GM12878 (cell line): Measurements from ENCODE around the gene CD72. TPM values are rescaled to one million over a fixed set of nuclear protein-coding genes. Genes with fewer than 3 reads are reported as not detected.

Source experiments
- ATAC-seq: fragments of 200-7000 bp; cut with Tn5 transposase; 3 replicates; pipeline ENCODE4 v1.9.1; 2020; ENCODE audit warnings: mild to moderate bottlenecking, moderate library complexity
- BruUV-seq: library from RNA; stranded (reverse); fragments of 400-500 nt; replicated peaks from 2 replicates; lab custom pipeline; 2021; lab: Mats Ljungman, UMichigan
- CTCF ChIA-PET: fragments of 300-600 bp; sonication (Branson Sonifier 250); formaldehyde crosslinking; extraction: SDS; loops from one replicate; lab custom pipeline; 2021; ENCODE audit warnings: inconsistent platforms; lab: Yijun Ruan, JAX
- POLR2A ChIA-PET: fragments of 350-600 bp; formaldehyde crosslinking; extraction: SDS; loops from one replicate; lab custom pipeline; 2021; ENCODE audit warnings: inconsistent platforms; lab: Charles Lee
- RAD21 ChIA-PET: fragments of 300-600 bp; sonication (Branson Sonifier 250); formaldehyde crosslinking; loops from one replicate; lab custom pipeline; 2023; ENCODE audit warnings: antibody characterized with exemption; ENCODE audit not compliant: unreplicated experiment; lab: Charles Lee
- SMC1A ChIA-PET: fragments of 300-600 bp; sonication (Branson Sonifier 250); formaldehyde crosslinking; loops from one replicate; lab custom pipeline; 2023; ENCODE audit not compliant: unreplicated experiment, uncharacterized antibody; lab: Charles Lee
- DNase-seq: peaks from one replicate; pipeline ENCODE4 v3.0.0-alpha.2; 2011; ENCODE audit warnings: low read depth, low spot score
- FAIRE-seq: peaks from 3 replicates; lab custom pipeline; 2011; peaks lifted over from hg19 to GRCh38; lab: Jason Lieb, UNC
- H2AFZ ChIP-seq: 2 replicates; pipeline ENCODE4 v1.6.0; 2011; ENCODE audit warnings: low read depth, low read length, control low read depth; ENCODE audit not compliant: control insufficient read depth
- H3K27ac ChIP-seq: 2 replicates; pipeline ENCODE4 v1.5.1; 2011; ENCODE audit warnings: control low read depth; ENCODE audit not compliant: control insufficient read depth, insufficient read depth
- H3K27me3 ChIP-seq, 2 experiments: replicated peaks in 1 of 2; 2 replicates each; pipeline versions ENCODE4 v1.6.0 to v1.6.1; 2011; ENCODE audit warnings: low read length in 1 of 2; ENCODE audit not compliant: control insufficient read depth in 2 of 2, insufficient read depth in 2 of 2
- H3K36me3 ChIP-seq, 2 experiments: 2 replicates each; pipeline ENCODE4 v1.5.1; 2011; ENCODE audit warnings: low read length in 1 of 2; ENCODE audit not compliant: control insufficient read depth in 2 of 2, insufficient read depth in 2 of 2
- H3K4me1 ChIP-seq: 2 replicates; pipeline ENCODE4 v1.6.1; 2011; ENCODE audit warnings: mild to moderate bottlenecking, low read length, moderate library complexity, mixed read lengths; ENCODE audit not compliant: control insufficient read depth, insufficient read depth
- H3K4me2 ChIP-seq: 2 replicates; pipeline ENCODE4 v1.6.0; 2011; ENCODE audit warnings: control low read depth; ENCODE audit not compliant: control insufficient read depth, insufficient read depth
- H3K4me3 ChIP-seq: fragments of 200-600 bp; sonication (generic); 2 replicates; pipeline ENCODE4 v1.5.1; 2016
- H3K79me2 ChIP-seq: 2 replicates; pipeline ENCODE4 v1.6.0; 2011; ENCODE audit warnings: low read length; ENCODE audit not compliant: control insufficient read depth, insufficient read depth
- H3K9ac ChIP-seq: 2 replicates; pipeline ENCODE4 v1.8.0; 2011; ENCODE audit warnings: low read length, control low read depth, mixed read lengths; ENCODE audit not compliant: control insufficient read depth, insufficient read depth
- H3K9me3 ChIP-seq: replicated peaks from 3 replicates; pipeline ENCODE4 v1.5.1; 2011; ENCODE audit warnings: mild to moderate bottlenecking, low read length; ENCODE audit not compliant: control insufficient read depth, insufficient read depth
- H4K20me1 ChIP-seq: 2 replicates; pipeline ENCODE4 v1.6.0; 2011; ENCODE audit not compliant: control insufficient read depth, insufficient read depth
- KAT2A ChIP-seq: conservative IDR thresholded peaks from 2 replicates; pipeline ENCODE4 v1.6.1; 2011; ENCODE audit warnings: low read depth, low read length; ENCODE audit not compliant: control insufficient read depth
- KDM1A ChIP-seq: fragments of 200-600 bp; sonication (generic); IDR thresholded peaks from 2 replicates; pipeline ENCODE4 v1.6.1; 2016; ENCODE audit warnings: borderline replicate concordance
- NFYA ChIP-seq: IDR thresholded peaks from 2 replicates; pipeline ENCODE4 v1.6.1; 2011; ENCODE audit warnings: low read depth, mild to moderate bottlenecking, low read length, improper control_type of control experiment, borderline replicate concordance
- NR2C1 ChIP-seq: fragments of 450-650 bp; IDR thresholded peaks from 2 replicates; pipeline ENCODE4 v1.6.1; 2017; ENCODE audit warnings: antibody characterized with exemption, mild to moderate bottlenecking, moderate library complexity
- POLR2AphosphoS5 ChIP-seq: IDR thresholded peaks from 2 replicates; pipeline ENCODE4 v1.6.1; 2011; ENCODE audit warnings: mild to moderate bottlenecking, low read length, inconsistent platforms
- RB1 ChIP-seq: fragments of 450-650 bp; formaldehyde crosslinking; IDR thresholded peaks from 2 replicates; pipeline ENCODE4 v1.6.1; 2017; ENCODE audit warnings: mild to moderate bottlenecking, borderline replicate concordance
- STAT3 ChIP-seq: IDR thresholded peaks from 2 replicates; pipeline ENCODE4 v1.6.1; 2011; ENCODE audit warnings: low read depth, low read length, improper control_type of control experiment
- WRNIP1 ChIP-seq: IDR thresholded peaks from 2 replicates; pipeline ENCODE4 v1.6.1; 2011; ENCODE audit warnings: low read depth, low read length, improper control_type of control experiment, borderline replicate concordance
- YY1 ChIP-seq: IDR thresholded peaks from 2 replicates; pipeline ENCODE4 v1.6.1; 2011; ENCODE audit warnings: low read depth, mild to moderate bottlenecking, low read length
- ZBTB40 ChIP-seq: fragments of 450-650 bp; IDR thresholded peaks from 2 replicates; pipeline ENCODE4 v1.6.1; 2016; ENCODE audit warnings: mild to moderate bottlenecking, moderate library complexity, borderline replicate concordance
- WGBS: methylation state at CpG from one replicate; pipeline ENCODE4 v1.1.6; 2016; ENCODE audit warnings: low lambda C conversion rate; ENCODE audit not compliant: insufficient replicate concordance, insufficient coverage; ENCODE audit errors: missing lambda C conversion rate; 5-methylcytosine and 5-hydroxymethylcytosine counted together
- in situ Hi-C: fragments of 300-500 bp; cut with MboI; formaldehyde crosslinking; loops from 9 replicates; pipeline ENCODE4 v1.14.3; 2018; ENCODE audit warnings: mixed read lengths
- intact Hi-C: fragments of 100-400 bp; cut with micrococcal nuclease; formaldehyde crosslinking; loops from one replicate; pipeline ENCODE4 v1.14.2; 2022; ENCODE audit not compliant: unreplicated experiment
- polyA plus RNA-seq, 11 experiments: library from polyadenylated mRNA; depleted of rRNA in 4 of 11; unstranded in 6 of 11; stranded (reverse) in 5 of 11; fragments of >200 nt; fragmentation: Nextera tagmentation in 4 of 11; fragmentation: Illumina TruSeq in 1 of 11; extraction: Ambion mirVana in 4 of 11; extraction: Trizol in 1 of 11; gene quantifications; 1 replicate in 1 of 11; 2 replicates in 10 of 11; pipeline versions ENCODE4 v1.2.1 to v1.2.3, GENCODE V29; 2011 to 2016; ENCODE audit warnings: inconsistent platforms in 2 of 11, missing spikeins in 2 of 11, low read depth in 1 of 11
- total RNA-seq, 4 experiments: library from RNA; depleted of rRNA in 3 of 4; stranded (reverse); fragments of >200 nt in 3 of 4; fragmentation: Illumina TruSeq in 1 of 4; extraction: Trizol in 1 of 4; gene quantifications; 2 replicates each; pipeline versions ENCODE4 v1.2.1 to v1.2.3, GENCODE V29; 2013 to 2021
- TF ChIP-seq, protein P1 (sequence below): fragments of 450-650 bp; IDR thresholded peaks from 2 replicates; pipeline ENCODE4 v1.6.1; 2016; ENCODE audit warnings: mild to moderate bottlenecking
- TF ChIP-seq, protein P2 (sequence below): IDR thresholded peaks from 2 replicates; pipeline ENCODE4 v1.6.1; 2012; ENCODE audit warnings: low read length, inconsistent platforms

Gene CD72
- total and polyA plus RNA-seq, 10 of the 15 experiments (the other 5 are each of a cell fraction or from before 2014, with no cell fraction given), result 2.1 to 14.2 (median 4.4) TPM

DNA sequence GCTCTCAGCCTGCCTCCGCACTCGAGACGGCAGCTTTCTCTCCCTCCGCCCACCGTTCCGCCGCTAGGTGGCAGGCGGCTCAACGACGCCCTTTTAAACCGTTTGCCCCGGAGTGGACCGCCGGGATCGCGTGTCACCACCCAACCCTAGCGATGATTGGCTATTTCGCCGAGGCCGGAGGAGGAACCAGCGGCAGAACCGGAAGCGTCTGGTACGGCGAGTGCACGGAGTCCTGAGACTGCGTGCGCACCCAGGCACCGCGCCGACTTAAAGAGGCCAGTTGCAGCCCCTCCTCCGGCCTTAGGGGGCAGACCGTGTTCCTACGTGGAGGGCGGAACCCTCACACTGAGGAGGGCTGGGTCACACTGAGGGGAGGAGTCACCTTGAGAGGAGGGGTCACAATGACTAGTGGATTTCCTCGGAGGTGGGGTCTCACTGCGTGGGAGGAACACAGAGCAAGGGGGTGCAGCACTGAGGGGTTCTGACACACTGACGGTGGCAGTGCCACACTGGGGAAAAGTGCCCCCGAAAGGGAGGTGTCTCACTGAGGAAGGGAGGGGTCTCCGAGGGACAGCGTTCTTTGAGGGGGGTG lies 14.1 kb downstream of the CD72 start:
- ATAC-seq (peak; percentile 97), DNase-seq (peak; percentile 98), FAIRE-seq (peak; percentile 100)
- intact Hi-C loops (loop anchor here (1.0 to 10.0 kb wide), 6 partner anchors 43 to 489 kb away; partner anchors contain the start of genes ATOSB, CCDC107, CREB3 and HINT2), in situ Hi-C loops (loop anchor here (5.0 kb wide), 1 partner anchor 487 kb away; the partner anchor contains the start of gene ATOSB)
- Histone ChIP-seq H3K9ac (peak overlapping the region; percentile 62; the same call in 1 of the 2 replicates), H3K36me3 (no peaks in the 10 kb centered on the region; a peak in 1 of 4 replicates), H3K4me1 (peaks cover 8% of the 10 kb centered on the region), H3K79me2 (no peaks in the 10 kb centered on the region; the same call in 1 of the 2 replicates), H3K27me3 (no peaks in the 10 kb centered on the region), H4K20me1 (no peaks in the 10 kb centered on the region), H3K27ac (peak overlapping the region; percentile 73), H3K9me3 (no peaks in the 10 kb centered on the region; the same call in 2 of the 3 replicates), H3K4me3 (peak overlapping the region; percentile 77), H2AFZ (peak overlapping the region; percentile 98), H3K4me2 (peak overlapping the region; percentile 99)
- WGBS, result under 1% methylated on average over 37 of the region's 41 CpGs
- ChIA-PET POLR2A (interaction anchor here (0.7 to 3.1 kb wide), 7 partner anchors 13 to 128 kb away, joined by 3 to 18 read pairs (median 4); partner anchors contain the start of genes CD72, CREB3 and TLN1), RAD21 (interaction anchor here (0.6 to 3.5 kb wide), 19 partner anchors 11 to 278 kb away, joined by 3 to 57 read pairs (median 4); partner anchors contain the start of genes CCDC107, CREB3, RMRP and SIT1), SMC1A (interaction anchor here (0.7 to 3.3 kb wide), 13 partner anchors 12 to 222 kb away, joined by 3 to 34 read pairs (median 4); partner anchors contain the start of genes CCDC107 and RMRP), CTCF (interaction anchor here (0.7 to 3.1 kb wide), 33 partner anchors 9 to 509 kb away, joined by 3 to 53 read pairs (median 4); partner anchors contain the start of genes ARHGEF39, CREB3, GBA2 and RGP1)
- no TSS peak for BruUV-seq
- TF ChIP-seq YY1, result peak; percentile 80
- TF ChIP-seq ZBTB40, result peak; percentile 72; the same call in 1 of the 2 replicates
- TF ChIP-seq NFYA, result no peak
- TF ChIP-seq POLR2AphosphoS5, result peak; percentile 78
- no peak for TF ChIP-seq RB1
- no peak for TF ChIP-seq NR2C1
- TF ChIP-seq WRNIP1, result no peak
- TF ChIP-seq, protein P1, sequence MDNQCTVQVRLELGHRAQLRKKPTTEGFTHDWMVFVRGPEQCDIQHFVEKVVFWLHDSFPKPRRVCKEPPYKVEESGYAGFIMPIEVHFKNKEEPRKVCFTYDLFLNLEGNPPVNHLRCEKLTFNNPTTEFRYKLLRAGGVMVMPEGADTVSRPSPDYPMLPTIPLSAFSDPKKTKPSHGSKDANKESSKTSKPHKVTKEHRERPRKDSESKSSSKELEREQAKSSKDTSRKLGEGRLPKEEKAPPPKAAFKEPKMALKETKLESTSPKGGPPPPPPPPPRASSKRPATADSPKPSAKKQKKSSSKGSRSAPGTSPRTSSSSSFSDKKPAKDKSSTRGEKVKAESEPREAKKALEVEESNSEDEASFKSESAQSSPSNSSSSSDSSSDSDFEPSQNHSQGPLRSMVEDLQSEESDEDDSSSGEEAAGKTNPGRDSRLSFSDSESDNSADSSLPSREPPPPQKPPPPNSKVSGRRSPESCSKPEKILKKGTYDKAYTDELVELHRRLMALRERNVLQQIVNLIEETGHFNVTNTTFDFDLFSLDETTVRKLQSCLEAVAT, result no peak
- no peak for TF ChIP-seq KDM1A
- TF ChIP-seq KAT2A, result no peak
- TF ChIP-seq, protein P2, sequence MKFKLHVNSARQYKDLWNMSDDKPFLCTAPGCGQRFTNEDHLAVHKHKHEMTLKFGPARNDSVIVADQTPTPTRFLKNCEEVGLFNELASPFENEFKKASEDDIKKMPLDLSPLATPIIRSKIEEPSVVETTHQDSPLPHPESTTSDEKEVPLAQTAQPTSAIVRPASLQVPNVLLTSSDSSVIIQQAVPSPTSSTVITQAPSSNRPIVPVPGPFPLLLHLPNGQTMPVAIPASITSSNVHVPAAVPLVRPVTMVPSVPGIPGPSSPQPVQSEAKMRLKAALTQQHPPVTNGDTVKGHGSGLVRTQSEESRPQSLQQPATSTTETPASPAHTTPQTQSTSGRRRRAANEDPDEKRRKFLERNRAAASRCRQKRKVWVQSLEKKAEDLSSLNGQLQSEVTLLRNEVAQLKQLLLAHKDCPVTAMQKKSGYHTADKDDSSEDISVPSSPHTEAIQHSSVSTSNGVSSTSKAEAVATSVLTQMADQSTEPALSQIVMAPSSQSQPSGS, result no peak
- TF ChIP-seq STAT3, result no peak
